HG03064 (cell line): Measurements from ENCODE around the gene RETREG1.
"Not testable (repeated sequence)": the region's sequence is repeated elsewhere in the genome, so short reads cannot be mapped to it uniquely, and the experiment has no call there.

Source experiments
- ATAC-seq: cut with Tn5 transposase; IDR thresholded peaks from one replicate; pipeline ENCODE4 v1.9.1; 2021; ENCODE audit warnings: low read depth; ENCODE audit not compliant: unreplicated experiment

RETREG1 gene

GRCh38 chr5:16461782-16462181 lies 155.0 kb downstream of the RETREG1 start:
- ATAC-seq, result no peak

- no peak for ATAC-seq
These were observed 155.8 kb downstream of the RETREG1 start for GRCh38 chr5:16461026-16461425.

GRCh38 chr5:16459451-16459850 lies 157.3 kb downstream of the RETREG1 start:
- no peak for ATAC-seq

GRCh38 chr5:16457853-16458252 lies 158.9 kb downstream of the RETREG1 start:
- ATAC-seq, result no peak

- ATAC-seq, result no peak
These were observed 159.3 kb downstream of the RETREG1 start for GRCh38 chr5:16457451-16457850.

- peak; percentile 61 for ATAC-seq
These were observed 160.5 kb downstream of the RETREG1 start for GRCh38 chr5:16456103-16456832.

- no peak for ATAC-seq
These were observed 161.1 kb downstream of the RETREG1 start for GRCh38 chr5:16455668-16456067.

- ATAC-seq, result no peak
These were observed 162.1 kb downstream of the RETREG1 start for GRCh38 chr5:16454686-16455085.

GRCh38 chr5:16453609-16454008 lies 163.2 kb downstream of the RETREG1 start:
- no peak for ATAC-seq

GRCh38 chr5:16450163-16450562 lies 166.6 kb downstream of the RETREG1 start:
- no peak for ATAC-seq

GRCh38 chr5:16446993-16447392 lies 169.8 kb downstream of the RETREG1 start:
- no peak for ATAC-seq

GRCh38 chr5:16437977-16438376 lies 178.8 kb downstream of the RETREG1 start:
- ATAC-seq, result no peak

- not testable (repeated sequence) for ATAC-seq
These were observed 180.6 kb downstream of the RETREG1 start for GRCh38 chr5:16436065-16436682.

GRCh38 chr5:16431490-16431889 lies 185.3 kb downstream of the RETREG1 start:
- no peak for ATAC-seq

- ATAC-seq, result no peak
These were observed 186.3 kb downstream of the RETREG1 start for GRCh38 chr5:16430349-16431089.

GRCh38 chr5:16428359-16428758 lies 188.4 kb downstream of the RETREG1 start:
- ATAC-seq, result no peak

GRCh38 chr5:16427587-16427986 lies 189.2 kb downstream of the RETREG1 start:
- no peak for ATAC-seq
